MM.1S (cell line): Measurements from ENCODE around the gene TRABD2B.

ENCODE experiments used
- DNase-seq: peaks from one replicate; pipeline ENCODE4 v3.0.0-alpha.2; 2015
- H2AFZ ChIP-seq: fragments of 300-600 bp; sonication (generic); 2 replicates; pipeline ENCODE4 v1.6.0; 2016; ENCODE audit warnings: antibody characterized with exemption, low read length
- H3F3A ChIP-seq: fragments of 300-600 bp; sonication (generic); 2 replicates; pipeline ENCODE4 v1.6.1; 2016; ENCODE audit warnings: mild to moderate bottlenecking, antibody characterized with exemption, low read length, moderate library complexity, mixed read lengths; ENCODE audit not compliant: insufficient read depth
- H3K27ac ChIP-seq: fragments of 300-600 bp; sonication (generic); 2 replicates; pipeline ENCODE4 v1.5.1; 2016; ENCODE audit warnings: mild to moderate bottlenecking, low read length
- H3K27me3 ChIP-seq: fragments of 300-600 bp; sonication (generic); replicated peaks from 2 replicates; pipeline ENCODE4 v1.6.0; 2016; ENCODE audit warnings: low read length; ENCODE audit not compliant: insufficient read depth
- H3K36me3 ChIP-seq: fragments of 300-600 bp; sonication (generic); replicated peaks from 2 replicates; pipeline ENCODE4 v1.6.1; 2016; ENCODE audit warnings: mild to moderate bottlenecking, low read length, mixed read lengths; ENCODE audit not compliant: insufficient read depth
- H3K4me1 ChIP-seq: fragments of 300-600 bp; sonication (generic); 2 replicates; pipeline ENCODE4 v1.6.1; 2016; ENCODE audit warnings: low read length, mixed read lengths
- H3K4me2 ChIP-seq: fragments of 300-600 bp; sonication (generic); 2 replicates; pipeline ENCODE4 v1.6.0; 2016; ENCODE audit warnings: low read depth, low read length
- H3K4me3 ChIP-seq: fragments of 300-600 bp; sonication (generic); 2 replicates; pipeline ENCODE4 v1.5.1; 2016; ENCODE audit warnings: low read length, mixed read lengths
- H3K79me2 ChIP-seq: fragments of 300-600 bp; sonication (generic); 2 replicates; pipeline ENCODE4 v1.6.1; 2016; ENCODE audit warnings: mixed run types, low read length, mixed read lengths
- H3K9ac ChIP-seq: fragments of 300-600 bp; sonication (generic); 2 replicates; pipeline ENCODE4 v1.6.1; 2016; ENCODE audit warnings: low read length, mixed read lengths
- H3K9me2 ChIP-seq: fragments of 300-600 bp; sonication (generic); replicated peaks from 2 replicates; pipeline ENCODE4 v1.6.1; 2016; ENCODE audit warnings: mild to moderate bottlenecking, low read length, mixed read lengths; ENCODE audit not compliant: insufficient read depth
- H3K9me3 ChIP-seq: fragments of 300-600 bp; sonication (generic); replicated peaks from 2 replicates; pipeline ENCODE4 v1.6.1; 2016; ENCODE audit warnings: mild to moderate bottlenecking, low read length, mixed read lengths; ENCODE audit not compliant: insufficient read depth
- H4K20me1 ChIP-seq: fragments of 300-600 bp; sonication (generic); 2 replicates; pipeline ENCODE4 v1.6.1; 2016; ENCODE audit warnings: mild to moderate bottlenecking, low read length, moderate library complexity, mixed read lengths; ENCODE audit not compliant: insufficient read depth
- CTCF ChIP-seq: fragments of 300-600 bp; sonication (generic); IDR thresholded peaks from 2 replicates; pipeline ENCODE4 v1.5.1; 2016; ENCODE audit warnings: antibody characterized with exemption, low read length, mixed read lengths
- EZH2 ChIP-seq: fragments of 300-600 bp; sonication (generic); optimal IDR thresholded peaks from 2 replicates; pipeline ENCODE3; 2017; ENCODE audit warnings: low read depth, mild to moderate bottlenecking, antibody characterized with exemption, low read length, mixed read lengths
- EZH2phosphoT487 ChIP-seq: fragments of 300-600 bp; sonication (generic); IDR thresholded peaks from 2 replicates; pipeline ENCODE4 v1.6.1; 2018; ENCODE audit warnings: antibody characterized with exemption, low read length

TRABD2B gene

DNA sequence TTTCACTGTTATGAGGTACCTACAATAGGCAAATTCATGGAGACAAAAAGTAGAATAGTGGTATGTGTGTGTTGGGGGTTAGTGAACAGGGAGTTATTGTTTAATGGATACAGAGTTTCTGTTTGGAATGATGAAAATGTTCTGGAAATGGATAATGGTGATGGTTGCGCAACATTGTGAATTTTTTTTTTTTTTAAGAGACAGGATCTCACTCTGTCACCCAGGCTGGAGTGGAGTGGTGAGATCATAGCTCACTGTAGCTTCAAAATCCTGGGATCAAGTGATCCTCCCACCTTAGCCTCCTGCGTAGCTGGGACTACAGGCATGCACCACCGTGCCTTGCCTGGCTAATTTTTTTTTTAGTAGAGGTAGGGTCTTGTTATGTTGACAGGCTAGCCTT lies 34.5 kb upstream of the TRABD2B start:
- H2AFZ ChIP-seq = no peak overlapping the region
- no peaks in the 10 kb centered on the region for H3K4me1 ChIP-seq
- no peaks in the 10 kb centered on the region for H3K79me2 ChIP-seq
- H3K9me2 ChIP-seq = no peaks in the 10 kb centered on the region
- H3K4me2 ChIP-seq = no peak overlapping the region
- no peak overlapping the region for H3K4me3 ChIP-seq
- no peak for DNase-seq
- H3K9me3 ChIP-seq = no peaks in the 10 kb centered on the region
- no peak overlapping the region for H3K9ac ChIP-seq
- H3K36me3 ChIP-seq = no peaks in the 10 kb centered on the region
- H3K27ac ChIP-seq = no peak overlapping the region
- no peaks in the 10 kb centered on the region for H3K27me3 ChIP-seq
- H3F3A ChIP-seq = no peaks in the 10 kb centered on the region
- H4K20me1 ChIP-seq = no peaks in the 10 kb centered on the region
- TF ChIP-seq EZH2phosphoT487 = no peak
- no peak for TF ChIP-seq EZH2
- TF ChIP-seq CTCF = no peak

- H3K79me2 ChIP-seq = no peaks in the 10 kb centered on the region
- no peak overlapping the region for H3K9ac ChIP-seq
- H3K36me3 ChIP-seq = no peaks in the 10 kb centered on the region
- H4K20me1 ChIP-seq = no peaks in the 10 kb centered on the region
- no peak overlapping the region for H3K4me2 ChIP-seq
- H3F3A ChIP-seq = no peaks in the 10 kb centered on the region
- H3K4me3 ChIP-seq = no peak overlapping the region
- DNase-seq = no peak
- no peaks in the 10 kb centered on the region for H3K27me3 ChIP-seq
- no peaks in the 10 kb centered on the region for H3K9me3 ChIP-seq
- H2AFZ ChIP-seq = no peak overlapping the region
- no peak for TF ChIP-seq EZH2phosphoT487
- TF ChIP-seq CTCF = no peak
- no peak for TF ChIP-seq EZH2
- H3K9me2 ChIP-seq = no peaks in the 10 kb centered on the region
- H3K4me1 ChIP-seq = no peaks in the 10 kb centered on the region
- H3K27ac ChIP-seq = no peak overlapping the region
These were observed 33.6 kb upstream of the TRABD2B start for GRCh38 chr1:48030696-48031365.

DNA sequence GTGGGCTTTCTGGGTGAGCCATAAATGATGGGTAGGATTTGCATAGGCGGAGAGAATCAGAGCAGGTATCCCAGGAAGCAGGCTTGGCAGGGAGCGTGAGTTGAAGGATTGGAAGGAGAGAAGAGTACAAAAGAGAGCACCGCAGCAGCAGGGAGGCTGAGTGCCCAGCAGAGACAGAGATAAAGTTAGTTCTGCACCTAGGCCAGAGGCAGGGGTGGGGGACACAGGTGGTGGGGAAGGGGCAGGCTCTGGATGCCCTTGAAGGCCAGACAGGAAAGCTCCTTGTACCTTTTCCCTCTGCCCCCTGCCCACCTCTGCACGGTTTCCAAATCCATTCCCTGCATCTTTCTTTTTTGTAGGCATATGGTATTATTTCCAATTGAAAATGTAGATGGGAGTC lies 33.0 kb upstream of the TRABD2B start:
- Histone ChIP-seq H4K20me1 (no peaks in the 10 kb centered on the region), H3K27ac (no peak overlapping the region), H3K36me3 (no peaks in the 10 kb centered on the region), H3K9me2 (no peaks in the 10 kb centered on the region), H3F3A (no peaks in the 10 kb centered on the region), H3K9me3 (no peaks in the 10 kb centered on the region), H3K4me1 (no peaks in the 10 kb centered on the region), H3K79me2 (no peaks in the 10 kb centered on the region), H2AFZ (no peak overlapping the region), H3K27me3 (no peaks in the 10 kb centered on the region), H3K9ac (no peak overlapping the region), H3K4me3 (no peak overlapping the region), H3K4me2 (no peak overlapping the region)
- DNase-seq = no peak
- TF ChIP-seq EZH2 (no peak), EZH2phosphoT487 (no peak), CTCF (no peak)
